ENCODE data around the gene SNW1.

DNA sequence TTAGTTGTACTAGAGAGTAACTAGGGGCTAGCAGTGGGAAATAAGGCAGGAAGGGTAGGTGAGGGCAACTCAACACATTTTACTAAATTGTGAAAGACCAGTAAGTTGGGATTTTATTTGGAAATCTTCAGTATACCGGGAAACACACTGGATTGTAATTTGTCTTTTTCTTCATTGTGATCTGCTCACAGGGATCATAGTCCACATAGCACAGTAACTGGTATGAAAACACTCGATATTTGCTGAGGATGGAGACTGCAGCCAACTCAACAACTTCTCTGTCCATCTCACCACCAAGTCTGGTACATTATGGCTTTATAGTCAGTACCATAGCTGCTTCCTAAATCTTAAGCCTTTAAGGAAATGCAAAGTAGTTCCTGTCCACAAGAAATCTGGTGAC, 50.6 kb downstream of the SNW1 start:
- TF ChIP-seq, protein P1, sequence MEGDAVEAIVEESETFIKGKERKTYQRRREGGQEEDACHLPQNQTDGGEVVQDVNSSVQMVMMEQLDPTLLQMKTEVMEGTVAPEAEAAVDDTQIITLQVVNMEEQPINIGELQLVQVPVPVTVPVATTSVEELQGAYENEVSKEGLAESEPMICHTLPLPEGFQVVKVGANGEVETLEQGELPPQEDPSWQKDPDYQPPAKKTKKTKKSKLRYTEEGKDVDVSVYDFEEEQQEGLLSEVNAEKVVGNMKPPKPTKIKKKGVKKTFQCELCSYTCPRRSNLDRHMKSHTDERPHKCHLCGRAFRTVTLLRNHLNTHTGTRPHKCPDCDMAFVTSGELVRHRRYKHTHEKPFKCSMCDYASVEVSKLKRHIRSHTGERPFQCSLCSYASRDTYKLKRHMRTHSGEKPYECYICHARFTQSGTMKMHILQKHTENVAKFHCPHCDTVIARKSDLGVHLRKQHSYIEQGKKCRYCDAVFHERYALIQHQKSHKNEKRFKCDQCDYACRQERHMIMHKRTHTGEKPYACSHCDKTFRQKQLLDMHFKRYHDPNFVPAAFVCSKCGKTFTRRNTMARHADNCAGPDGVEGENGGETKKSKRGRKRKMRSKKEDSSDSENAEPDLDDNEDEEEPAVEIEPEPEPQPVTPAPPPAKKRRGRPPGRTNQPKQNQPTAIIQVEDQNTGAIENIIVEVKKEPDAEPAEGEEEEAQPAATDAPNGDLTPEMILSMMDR (IDR thresholded peaks at IDR 0.05; ENCODE audit: poor library complexity, severe bottlenecking): no peak
- TF ChIP-seq POLR2AphosphoS5 (IDR thresholded peaks at IDR 0.05) (no peak), TAF1 (IDR thresholded peaks at IDR 0.05; ENCODE audit: low read depth) (no peak), SMC3 (conservative IDR thresholded peaks at IDR 0.05; ENCODE audit: poor library complexity) (no peak), MXI1 (conservative IDR thresholded peaks at IDR 0.05; ENCODE audit: poor library complexity, severe bottlenecking) (no peak), EP300 (conservative IDR thresholded peaks at IDR 0.05; ENCODE audit: poor library complexity, severe bottlenecking) (no peak), EZH2 (IDR thresholded peaks at IDR 0.05; ENCODE audit: borderline replicate concordance, insufficient read depth, low read length, poor library complexity, severe bottlenecking) (no peak)
- TF ChIP-seq, protein P2, sequence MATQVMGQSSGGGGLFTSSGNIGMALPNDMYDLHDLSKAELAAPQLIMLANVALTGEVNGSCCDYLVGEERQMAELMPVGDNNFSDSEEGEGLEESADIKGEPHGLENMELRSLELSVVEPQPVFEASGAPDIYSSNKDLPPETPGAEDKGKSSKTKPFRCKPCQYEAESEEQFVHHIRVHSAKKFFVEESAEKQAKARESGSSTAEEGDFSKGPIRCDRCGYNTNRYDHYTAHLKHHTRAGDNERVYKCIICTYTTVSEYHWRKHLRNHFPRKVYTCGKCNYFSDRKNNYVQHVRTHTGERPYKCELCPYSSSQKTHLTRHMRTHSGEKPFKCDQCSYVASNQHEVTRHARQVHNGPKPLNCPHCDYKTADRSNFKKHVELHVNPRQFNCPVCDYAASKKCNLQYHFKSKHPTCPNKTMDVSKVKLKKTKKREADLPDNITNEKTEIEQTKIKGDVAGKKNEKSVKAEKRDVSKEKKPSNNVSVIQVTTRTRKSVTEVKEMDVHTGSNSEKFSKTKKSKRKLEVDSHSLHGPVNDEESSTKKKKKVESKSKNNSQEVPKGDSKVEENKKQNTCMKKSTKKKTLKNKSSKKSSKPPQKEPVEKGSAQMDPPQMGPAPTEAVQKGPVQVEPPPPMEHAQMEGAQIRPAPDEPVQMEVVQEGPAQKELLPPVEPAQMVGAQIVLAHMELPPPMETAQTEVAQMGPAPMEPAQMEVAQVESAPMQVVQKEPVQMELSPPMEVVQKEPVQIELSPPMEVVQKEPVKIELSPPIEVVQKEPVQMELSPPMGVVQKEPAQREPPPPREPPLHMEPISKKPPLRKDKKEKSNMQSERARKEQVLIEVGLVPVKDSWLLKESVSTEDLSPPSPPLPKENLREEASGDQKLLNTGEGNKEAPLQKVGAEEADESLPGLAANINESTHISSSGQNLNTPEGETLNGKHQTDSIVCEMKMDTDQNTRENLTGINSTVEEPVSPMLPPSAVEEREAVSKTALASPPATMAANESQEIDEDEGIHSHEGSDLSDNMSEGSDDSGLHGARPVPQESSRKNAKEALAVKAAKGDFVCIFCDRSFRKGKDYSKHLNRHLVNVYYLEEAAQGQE (IDR thresholded peaks at IDR 0.05; ENCODE audit: borderline replicate concordance): no peak

Data from neural cell (in vitro differentiated cells).